GM23338 (cell line): ENCODE results near the gene LPAR6. TPM values are rescaled to one million over a fixed set of nuclear protein-coding genes. Genes with fewer than 3 reads are reported as not detected.

Experiments
- ATAC-seq: fragments of 200-7000 bp; cut with Tn5 transposase; 3 replicates; pipeline ENCODE4 v1.9.1; 2020
- DNase-seq: peaks from one replicate; pipeline ENCODE4 v3.0.0-alpha.2; 2015; ENCODE audit warnings: low spot score
- H2AFZ ChIP-seq: fragments of 200-600 bp; sonication (generic); 2 replicates; pipeline ENCODE4 v1.8.0; 2016; ENCODE audit warnings: antibody characterized with exemption, mild to moderate bottlenecking, moderate library complexity
- H3F3A ChIP-seq: fragments of 200-600 bp; sonication (generic); replicated peaks from 2 replicates; pipeline ENCODE4 v1.8.0; 2017; ENCODE audit warnings: antibody characterized with exemption, mixed run types, low read depth
- H3K27ac ChIP-seq: fragments of 200-600 bp; sonication (generic); 2 replicates; pipeline ENCODE4 v1.6.1; 2016; ENCODE audit warnings: low read depth
- H3K27me3 ChIP-seq: fragments of 200-600 bp; sonication (generic); 2 replicates; pipeline ENCODE4 v1.8.0; 2016; ENCODE audit warnings: mild to moderate bottlenecking, mixed run types, moderate library complexity; ENCODE audit not compliant: insufficient read depth
- H3K36me3 ChIP-seq: fragments of 200-600 bp; sonication (generic); 2 replicates; pipeline ENCODE4 v1.8.0; 2016; ENCODE audit warnings: mild to moderate bottlenecking; ENCODE audit not compliant: insufficient read depth
- H3K4me1 ChIP-seq: fragments of 200-600 bp; sonication (generic); 2 replicates; pipeline ENCODE4 v1.8.0; 2016; ENCODE audit warnings: mild to moderate bottlenecking, moderate library complexity; ENCODE audit not compliant: insufficient read depth
- H3K4me2 ChIP-seq: fragments of 200-600 bp; sonication (generic); 2 replicates; pipeline ENCODE4 v1.7.1; 2017; ENCODE audit warnings: mixed run types
- H3K4me3 ChIP-seq: fragments of 200-600 bp; sonication (generic); 2 replicates; pipeline ENCODE4 v1.6.1; 2016; ENCODE audit warnings: mixed run types
- H3K79me2 ChIP-seq: fragments of 200-600 bp; sonication (generic); replicated peaks from 2 replicates; pipeline ENCODE4 v1.8.0; 2017; ENCODE audit warnings: mild to moderate bottlenecking; ENCODE audit not compliant: insufficient read depth
- H3K9me2 ChIP-seq: fragments of 200-600 bp; sonication (generic); 2 replicates; pipeline ENCODE4 v1.8.0; 2017; ENCODE audit not compliant: insufficient read depth
- H4K20me1 ChIP-seq: fragments of 200-600 bp; sonication (generic); replicated peaks from 2 replicates; pipeline ENCODE4 v1.8.0; 2017; ENCODE audit warnings: mild to moderate bottlenecking; ENCODE audit not compliant: insufficient read depth
- H3K27ac Mint-ChIP-seq: 2 replicates; pipeline ENCODE4 v1.8.0; 2020; ENCODE audit warnings: inconsistent platforms, mild to moderate bottlenecking, moderate library complexity, mixed read lengths
- H3K27me3 Mint-ChIP-seq: 3 replicates; pipeline ENCODE4 v1.8.0; 2022; ENCODE audit warnings: low read depth, mild to moderate bottlenecking, moderate library complexity, mixed read lengths, inconsistent platforms; ENCODE audit not compliant: insufficient read depth, poor library complexity
- H3K36me3 Mint-ChIP-seq: 3 replicates; pipeline ENCODE4 v1.8.0; 2021; ENCODE audit warnings: low read depth, mild to moderate bottlenecking, inconsistent platforms, moderate library complexity, mixed read lengths
- H3K4me1 Mint-ChIP-seq: 3 replicates; pipeline ENCODE4 v1.8.0; 2020; ENCODE audit warnings: mild to moderate bottlenecking, inconsistent platforms, mixed read lengths
- H3K4me3 Mint-ChIP-seq: 3 replicates; pipeline ENCODE4 v1.8.0; 2021; ENCODE audit warnings: moderate library complexity, mild to moderate bottlenecking, inconsistent platforms, mixed read lengths
- H3K9me3 Mint-ChIP-seq: 3 replicates; pipeline ENCODE4 v1.8.0; 2020; ENCODE audit warnings: moderate library complexity, mild to moderate bottlenecking, inconsistent platforms, mixed read lengths
- CREB1 ChIP-seq: fragments of 250-450 bp; sonication (Bioruptor Pico); IDR thresholded peaks from 2 replicates; pipeline ENCODE4 v1.5.0; 2020; ENCODE audit warnings: low read depth, mild to moderate bottlenecking, moderate library complexity
- ETS1 ChIP-seq: IDR thresholded peaks from 2 replicates; pipeline ENCODE4 v1.6.1; 2016; ENCODE audit warnings: antibody characterized with exemption
- EZH2phosphoT487 ChIP-seq: fragments of 200-600 bp; sonication (generic); IDR thresholded peaks from one replicate; pipeline ENCODE4 v1.8.1; 2018; ENCODE audit warnings: antibody characterized with exemption; ENCODE audit not compliant: unreplicated experiment
- JUNB ChIP-seq: IDR thresholded peaks from one replicate; pipeline ENCODE4 v1.6.1; 2016; ENCODE audit warnings: antibody characterized with exemption; ENCODE audit not compliant: unreplicated experiment
- NANOG ChIP-seq: IDR thresholded peaks from 2 replicates; pipeline ENCODE4 v1.6.1; 2016; ENCODE audit warnings: antibody characterized with exemption, borderline replicate concordance
- POLR2AphosphoS5 ChIP-seq: IDR thresholded peaks from 2 replicates; pipeline ENCODE4 v1.6.1; 2016; ENCODE audit warnings: antibody characterized with exemption, low read depth
- STAT1 ChIP-seq: IDR thresholded peaks from one replicate; pipeline ENCODE4 v1.6.1; 2016; ENCODE audit warnings: antibody characterized with exemption; ENCODE audit not compliant: unreplicated experiment
- ZNF331 ChIP-seq: fragments of 250-450 bp; sonication (Bioruptor Pico); IDR thresholded peaks from 2 replicates; pipeline ENCODE4 v1.5.0; 2020; ENCODE audit warnings: low read depth, mild to moderate bottlenecking, moderate library complexity
- ZNF462 ChIP-seq: fragments of 250-450 bp; sonication (Bioruptor Pico); IDR thresholded peaks from 2 replicates; pipeline ENCODE4 v1.5.0; 2020; ENCODE audit warnings: mild to moderate bottlenecking, moderate library complexity
- polyA plus RNA-seq: library from polyadenylated mRNA; unstranded; fragments of >200 nt; fragmentation: Nextera tagmentation; extraction: Ambion mirVana; gene quantifications from 2 replicates; pipeline ENCODE4 v1.2.1, GENCODE V29; 2016
- total RNA-seq: library from RNA; depleted of rRNA; stranded (reverse); fragments of >200 nt; shearing (Covaris generic); gene quantifications from 2 replicates; pipeline ENCODE4 v1.2.3, GENCODE V29; 2014
- TF ChIP-seq, protein P1 (sequence below), 2 experiments: fragments of 200-600 bp in 1 of 2; sonication (generic) in 1 of 2; conservative IDR thresholded peaks; 2 replicates each; pipeline versions ENCODE4 v1.5.1 to v1.6.1; 2016 to 2017; ENCODE audit warnings: antibody characterized with exemption in 2 of 2, low read depth in 2 of 2, mild to moderate bottlenecking in 2 of 2, moderate library complexity in 1 of 2
- TF ChIP-seq, protein P2 (sequence below): IDR thresholded peaks from one replicate; pipeline ENCODE4 v1.6.1; 2018; ENCODE audit warnings: antibody characterized with exemption; ENCODE audit not compliant: unreplicated experiment

LPAR6 gene
- total and polyA plus RNA-seq, 2 experiments from 2014 or later, result 1.4 to 2.1 TPM

GRCh38 chr13:48411147-48411794 lies 1.6 kb downstream of the LPAR6 start (continued):
- TF ChIP-seq ZNF462 (no peak), NANOG (no peak), EZH2phosphoT487 (no peak), STAT1 (no peak)

- Histone ChIP-seq H2AFZ (no peak overlapping the region), H3K4me1 (peaks cover 26% of the 10 kb centered on the region), H3K36me3 (no peaks in the 10 kb centered on the region), H3K9me2 (no peaks in the 10 kb centered on the region), H3F3A (no peaks in the 10 kb centered on the region), H3K27me3 (no peaks in the 10 kb centered on the region), H3K4me3 (no peak overlapping the region), H4K20me1 (no peaks in the 10 kb centered on the region), H3K79me2 (no peaks in the 10 kb centered on the region), H3K27ac (no peak overlapping the region), H3K4me2 (no peak overlapping the region)
- no peaks in the 10 kb centered on the region for H3K36me3 Mint-ChIP-seq
- H3K4me1 Mint-ChIP-seq, result peaks cover 21% of the 10 kb centered on the region
- ATAC-seq (no peak), DNase-seq (no peak)
- peak overlapping the region; percentile 44 for H3K4me3 Mint-ChIP-seq
- no peak overlapping the region for H3K27ac Mint-ChIP-seq
- H3K9me3 Mint-ChIP-seq, result no peaks in the 10 kb centered on the region
- no peaks in the 10 kb centered on the region for H3K27me3 Mint-ChIP-seq
- TF ChIP-seq, protein P1, sequence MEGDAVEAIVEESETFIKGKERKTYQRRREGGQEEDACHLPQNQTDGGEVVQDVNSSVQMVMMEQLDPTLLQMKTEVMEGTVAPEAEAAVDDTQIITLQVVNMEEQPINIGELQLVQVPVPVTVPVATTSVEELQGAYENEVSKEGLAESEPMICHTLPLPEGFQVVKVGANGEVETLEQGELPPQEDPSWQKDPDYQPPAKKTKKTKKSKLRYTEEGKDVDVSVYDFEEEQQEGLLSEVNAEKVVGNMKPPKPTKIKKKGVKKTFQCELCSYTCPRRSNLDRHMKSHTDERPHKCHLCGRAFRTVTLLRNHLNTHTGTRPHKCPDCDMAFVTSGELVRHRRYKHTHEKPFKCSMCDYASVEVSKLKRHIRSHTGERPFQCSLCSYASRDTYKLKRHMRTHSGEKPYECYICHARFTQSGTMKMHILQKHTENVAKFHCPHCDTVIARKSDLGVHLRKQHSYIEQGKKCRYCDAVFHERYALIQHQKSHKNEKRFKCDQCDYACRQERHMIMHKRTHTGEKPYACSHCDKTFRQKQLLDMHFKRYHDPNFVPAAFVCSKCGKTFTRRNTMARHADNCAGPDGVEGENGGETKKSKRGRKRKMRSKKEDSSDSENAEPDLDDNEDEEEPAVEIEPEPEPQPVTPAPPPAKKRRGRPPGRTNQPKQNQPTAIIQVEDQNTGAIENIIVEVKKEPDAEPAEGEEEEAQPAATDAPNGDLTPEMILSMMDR (conservative IDR thresholded peaks at IDR 0.05; ENCODE audit: low read depth in 2 of 2), result no peak
- TF ChIP-seq JUNB, result no peak
- TF ChIP-seq ETS1, result no peak
- TF ChIP-seq, protein P2, sequence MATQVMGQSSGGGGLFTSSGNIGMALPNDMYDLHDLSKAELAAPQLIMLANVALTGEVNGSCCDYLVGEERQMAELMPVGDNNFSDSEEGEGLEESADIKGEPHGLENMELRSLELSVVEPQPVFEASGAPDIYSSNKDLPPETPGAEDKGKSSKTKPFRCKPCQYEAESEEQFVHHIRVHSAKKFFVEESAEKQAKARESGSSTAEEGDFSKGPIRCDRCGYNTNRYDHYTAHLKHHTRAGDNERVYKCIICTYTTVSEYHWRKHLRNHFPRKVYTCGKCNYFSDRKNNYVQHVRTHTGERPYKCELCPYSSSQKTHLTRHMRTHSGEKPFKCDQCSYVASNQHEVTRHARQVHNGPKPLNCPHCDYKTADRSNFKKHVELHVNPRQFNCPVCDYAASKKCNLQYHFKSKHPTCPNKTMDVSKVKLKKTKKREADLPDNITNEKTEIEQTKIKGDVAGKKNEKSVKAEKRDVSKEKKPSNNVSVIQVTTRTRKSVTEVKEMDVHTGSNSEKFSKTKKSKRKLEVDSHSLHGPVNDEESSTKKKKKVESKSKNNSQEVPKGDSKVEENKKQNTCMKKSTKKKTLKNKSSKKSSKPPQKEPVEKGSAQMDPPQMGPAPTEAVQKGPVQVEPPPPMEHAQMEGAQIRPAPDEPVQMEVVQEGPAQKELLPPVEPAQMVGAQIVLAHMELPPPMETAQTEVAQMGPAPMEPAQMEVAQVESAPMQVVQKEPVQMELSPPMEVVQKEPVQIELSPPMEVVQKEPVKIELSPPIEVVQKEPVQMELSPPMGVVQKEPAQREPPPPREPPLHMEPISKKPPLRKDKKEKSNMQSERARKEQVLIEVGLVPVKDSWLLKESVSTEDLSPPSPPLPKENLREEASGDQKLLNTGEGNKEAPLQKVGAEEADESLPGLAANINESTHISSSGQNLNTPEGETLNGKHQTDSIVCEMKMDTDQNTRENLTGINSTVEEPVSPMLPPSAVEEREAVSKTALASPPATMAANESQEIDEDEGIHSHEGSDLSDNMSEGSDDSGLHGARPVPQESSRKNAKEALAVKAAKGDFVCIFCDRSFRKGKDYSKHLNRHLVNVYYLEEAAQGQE, result no peak
- TF ChIP-seq ZNF331 (CRISPR knock-in tag), result no peak
- TF ChIP-seq CREB1 (CRISPR knock-in tag), result no peak
- no peak for TF ChIP-seq POLR2AphosphoS5
Observed at GRCh38 chr13:48410199-48410598, 2.7 kb downstream of the LPAR6 start.
